Activated CD8-positive, alpha-beta memory T cell treated with anti-CD3 and anti-CD28 coated beads, Interleukin-2, amount 50 U/mL, for 1 hour (primary cell): Measurements from ENCODE around the gene AP1B1.

Experiments used
- DNase-seq: peaks from one replicate; pipeline ENCODE4 v3.0.0-alpha.2; 2020; ENCODE audit errors: extremely low read depth

The AP1B1 gene

DNA sequence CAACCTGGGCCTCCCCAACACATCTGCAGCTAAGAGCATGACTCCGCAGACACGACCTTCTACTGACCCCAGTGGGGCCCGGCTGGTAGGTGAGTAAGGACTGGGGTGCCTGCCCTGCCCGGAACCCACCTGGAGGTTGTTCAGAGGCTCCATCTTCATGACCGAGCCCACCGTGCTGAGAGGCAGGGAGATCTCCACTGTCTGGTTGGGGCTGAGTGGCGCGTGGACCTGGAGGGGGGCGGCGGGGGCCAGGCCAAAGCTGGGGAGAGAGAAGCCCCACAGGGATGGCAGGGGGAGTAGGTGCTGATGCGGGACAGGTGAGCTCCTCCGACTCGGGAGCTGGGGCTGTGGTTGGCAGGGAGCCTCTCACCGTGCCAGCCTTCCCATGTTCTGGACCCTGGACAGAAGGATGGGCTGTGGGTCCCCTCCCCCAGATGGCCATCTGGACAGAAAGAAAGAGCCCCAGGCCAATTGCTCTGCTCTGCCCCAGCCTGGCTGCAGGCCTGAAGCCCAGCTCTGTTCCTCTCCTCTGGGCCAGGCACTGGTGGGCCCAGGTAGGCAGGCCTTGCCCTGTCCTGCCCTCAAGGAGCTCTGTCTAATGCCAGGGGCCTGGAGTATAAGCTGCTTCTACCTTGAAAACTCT lies 56.6 kb downstream of the AP1B1 start:
- no peak for DNase-seq

DNA sequence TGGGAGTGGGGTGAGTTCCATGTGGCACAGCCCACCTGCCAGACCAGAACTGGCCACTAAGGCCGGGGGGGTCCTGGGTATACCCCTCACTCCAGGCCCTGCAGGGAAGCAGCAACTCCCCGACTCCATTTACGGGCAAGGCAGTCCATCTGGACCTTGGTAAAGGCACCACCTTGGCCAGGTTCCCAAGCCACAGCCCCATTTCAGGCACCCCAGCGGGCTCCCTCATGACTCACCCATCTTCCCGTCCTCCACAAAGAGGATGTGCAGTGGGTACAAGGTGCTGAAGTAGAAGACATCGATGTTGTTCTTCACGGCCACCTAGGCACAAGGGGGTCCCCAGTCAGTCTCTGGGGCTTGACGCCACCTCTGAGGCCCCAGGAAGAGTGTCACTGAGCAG lies 57.2 kb downstream of the AP1B1 start:
- DNase-seq: no peak

DNA sequence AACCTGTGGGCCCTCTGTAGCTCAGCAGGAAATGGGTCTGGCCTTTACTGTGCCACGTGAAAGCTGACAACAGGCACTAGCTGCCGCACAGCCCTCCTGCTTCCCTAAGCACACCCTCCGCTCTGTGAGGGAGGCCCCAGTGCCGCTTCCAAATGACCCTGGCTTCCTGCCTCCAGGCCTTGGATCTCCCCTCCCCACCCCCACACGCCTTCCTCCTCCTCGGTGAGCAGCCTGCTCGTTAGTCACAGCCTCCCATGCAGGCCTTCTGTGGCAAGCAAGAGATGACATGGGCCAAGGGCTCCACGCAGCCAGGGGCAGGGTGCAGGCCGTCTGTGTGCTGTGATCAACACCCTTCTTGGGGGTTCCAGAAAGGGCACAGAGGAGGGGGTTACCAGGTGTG lies 57.6 kb downstream of the AP1B1 start:
- DNase-seq: no peak

DNA sequence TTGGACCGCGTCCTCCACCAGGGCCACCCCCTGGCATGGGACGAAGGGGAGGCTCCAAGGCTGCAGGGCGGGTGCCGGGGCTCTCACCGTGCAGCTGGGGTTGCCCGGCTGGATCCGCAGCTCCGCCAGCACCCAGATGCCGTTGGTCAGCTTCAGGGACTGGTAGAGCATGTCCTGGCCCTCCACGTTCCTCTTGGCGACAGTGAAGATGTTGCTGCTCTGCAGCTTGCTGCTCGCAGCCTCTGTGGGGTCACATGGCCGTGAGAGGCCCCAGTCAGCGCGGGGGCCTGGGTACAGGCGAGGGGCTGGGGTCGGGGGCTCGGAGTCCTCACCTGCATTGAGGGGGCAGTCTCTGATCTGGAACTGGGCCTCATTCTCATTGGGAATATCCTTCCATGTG lies 58.1 kb downstream of the AP1B1 start:
- DNase-seq: no peak

DNA sequence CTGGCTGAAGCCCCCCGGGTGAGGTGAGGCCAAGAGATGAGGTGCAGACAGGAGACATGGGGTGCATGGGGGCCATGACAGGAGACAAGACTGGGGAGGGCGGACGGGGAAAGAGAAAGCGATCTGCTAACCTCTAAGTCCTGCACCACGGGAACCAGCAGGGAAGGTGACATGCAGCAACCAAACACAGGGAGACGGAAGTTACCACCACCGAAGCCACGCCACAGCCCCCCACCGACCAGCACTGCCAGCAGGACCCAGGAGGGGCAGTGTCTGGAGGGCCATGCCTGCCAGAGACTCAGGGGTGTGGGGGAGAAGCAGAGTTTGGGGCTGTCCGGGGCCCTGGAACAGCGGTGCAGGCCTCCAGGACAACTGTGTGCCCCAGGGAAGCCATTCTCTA lies 58.8 kb downstream of the AP1B1 start:
- DNase-seq: no peak

DNA sequence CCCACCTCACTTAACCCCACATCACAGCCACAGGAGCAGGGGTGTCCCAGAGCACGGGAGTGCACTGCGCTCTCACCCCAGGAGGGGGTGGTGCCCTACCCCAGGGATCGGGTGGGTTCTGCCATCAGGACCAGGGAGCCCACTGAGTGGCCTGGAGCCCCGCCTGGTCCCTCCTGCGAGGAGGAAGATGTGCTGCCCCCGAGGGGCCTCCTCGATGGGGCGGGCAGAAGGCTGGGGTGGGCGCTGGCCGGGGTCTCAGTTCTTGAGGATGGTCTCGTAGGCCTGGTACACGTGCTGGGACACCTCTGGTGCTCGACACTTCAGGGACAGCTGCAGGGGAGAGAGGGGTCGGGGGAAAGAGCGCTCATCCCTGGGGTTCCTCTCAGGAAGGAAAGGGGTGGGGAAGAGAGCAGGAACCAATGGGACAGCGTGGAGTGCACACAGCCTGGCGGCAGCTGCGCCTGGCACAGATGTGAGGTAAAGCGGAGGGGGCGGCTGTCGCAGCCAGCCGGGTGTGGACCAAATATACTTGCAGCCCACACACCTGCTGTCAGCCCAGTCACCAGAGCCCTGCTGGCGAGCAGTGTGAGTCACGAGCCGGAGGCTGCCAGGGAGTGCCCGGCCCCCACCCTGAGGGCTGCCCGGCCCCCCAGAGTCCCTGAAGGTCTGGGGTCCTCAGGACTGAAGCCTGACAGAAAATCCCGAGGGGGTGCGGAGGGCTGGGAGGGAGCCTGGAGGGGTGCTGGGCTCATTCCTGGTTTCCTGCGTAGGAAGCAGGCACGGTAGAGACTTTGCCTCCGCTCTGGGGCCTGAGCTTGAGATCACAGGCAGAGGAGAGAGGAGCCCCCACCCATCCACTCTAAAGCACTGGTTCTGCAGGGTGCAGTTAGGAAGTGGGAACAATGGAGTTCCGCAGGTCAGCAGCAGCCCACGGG lies 59.5 kb downstream of the AP1B1 start:
- DNase-seq: no peak

DNA sequence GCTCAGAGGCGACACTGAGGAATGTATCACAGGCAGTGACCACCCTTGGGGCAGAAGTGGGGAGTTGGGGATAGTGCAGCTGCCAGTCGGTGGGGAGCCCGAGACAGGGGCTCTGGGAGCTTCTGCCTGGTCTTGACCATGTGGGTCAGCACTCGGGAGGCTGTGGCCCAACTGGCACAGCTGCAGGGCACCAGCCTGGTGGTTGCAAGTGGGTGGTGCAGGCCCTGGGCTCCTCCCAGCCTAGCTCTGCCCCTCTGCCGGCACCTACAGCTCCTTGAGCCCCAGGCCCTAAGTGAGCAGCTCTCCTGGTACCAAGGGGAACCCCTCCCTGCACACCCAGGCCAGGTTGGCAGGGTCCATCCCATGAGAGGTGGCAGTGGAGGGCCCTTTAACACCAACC lies 60.3 kb downstream of the AP1B1 start:
- DNase-seq: no peak

DNA sequence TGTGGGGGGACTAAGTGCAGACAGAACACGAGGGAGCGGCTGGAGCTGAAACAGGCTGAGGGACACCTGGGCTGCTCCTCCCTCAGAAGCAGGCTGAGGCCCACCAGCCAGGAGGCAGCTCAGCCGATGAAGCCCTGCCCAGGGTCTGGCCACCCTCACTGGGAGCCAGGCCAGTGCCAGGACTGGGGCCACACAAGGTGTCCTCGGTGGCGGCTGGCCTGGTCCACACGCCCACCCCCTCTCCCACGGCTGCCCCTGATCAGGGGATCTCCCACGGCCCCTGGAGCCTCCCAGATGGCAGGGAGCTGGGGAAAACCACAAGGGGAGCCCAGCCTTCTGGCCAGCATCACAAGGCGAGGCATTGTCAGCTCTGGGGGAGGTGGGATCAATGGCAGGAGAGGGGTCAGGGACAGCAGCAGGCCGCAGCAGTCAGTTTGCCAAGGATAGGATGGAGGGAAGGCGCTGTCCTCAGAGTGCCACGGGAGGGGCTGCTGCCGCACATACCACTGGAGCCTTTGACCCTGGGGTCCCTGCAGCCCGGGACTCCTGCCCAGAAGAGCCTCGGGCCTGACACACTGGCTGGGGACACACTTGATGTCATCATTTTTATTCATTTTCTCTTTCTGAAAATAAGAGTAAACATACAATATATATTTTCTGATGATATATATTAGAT lies 61.1 kb downstream of the AP1B1 start:
- no peak for DNase-seq

DNA sequence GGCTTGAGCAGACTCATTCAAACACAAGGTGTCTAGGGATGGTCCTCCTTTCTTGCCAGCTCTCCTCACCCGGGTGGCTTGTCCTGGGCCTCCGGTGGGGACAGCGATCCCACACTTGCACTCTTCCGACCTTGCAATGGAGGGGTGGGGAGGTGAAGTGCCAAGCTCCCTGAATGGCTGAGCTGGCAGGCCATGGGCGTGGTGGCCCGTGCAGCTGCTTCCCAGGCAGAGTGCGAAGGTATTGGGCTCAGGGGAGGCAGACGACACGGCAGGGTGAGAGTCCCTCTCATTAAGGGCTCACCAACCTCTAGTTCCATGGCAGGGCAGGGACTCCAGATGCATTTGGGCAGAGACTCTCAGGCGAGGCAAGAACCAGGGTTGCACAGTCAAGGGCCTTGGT lies 61.9 kb downstream of the AP1B1 start:
- DNase-seq: no peak

DNA sequence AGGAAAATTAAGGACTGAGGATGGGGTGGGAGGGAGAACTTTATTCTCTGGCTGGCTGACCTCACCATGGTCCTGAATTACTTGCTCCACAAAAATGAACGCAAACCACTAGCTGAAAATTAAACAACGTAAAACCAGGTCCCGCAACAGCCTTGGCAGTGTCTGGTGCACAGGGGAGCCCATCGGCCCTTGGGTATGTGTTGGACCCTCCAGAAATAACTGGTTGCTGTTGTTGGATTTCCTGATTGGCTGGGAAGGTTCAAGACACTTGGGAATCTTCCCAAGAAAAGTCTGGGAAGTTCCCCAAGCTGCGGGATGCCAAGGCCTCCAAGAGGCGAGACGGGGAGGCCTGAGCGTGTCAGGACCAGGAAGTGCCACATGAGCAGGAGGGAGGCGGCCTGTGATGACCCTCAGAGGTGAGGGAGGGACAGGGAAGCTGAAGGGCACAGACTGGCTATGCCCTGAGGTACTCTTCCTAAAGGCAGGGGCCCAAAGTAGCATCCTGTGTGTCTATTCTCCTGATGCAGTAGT lies 62.5 kb downstream of the AP1B1 start:
- DNase-seq: no peak

DNA sequence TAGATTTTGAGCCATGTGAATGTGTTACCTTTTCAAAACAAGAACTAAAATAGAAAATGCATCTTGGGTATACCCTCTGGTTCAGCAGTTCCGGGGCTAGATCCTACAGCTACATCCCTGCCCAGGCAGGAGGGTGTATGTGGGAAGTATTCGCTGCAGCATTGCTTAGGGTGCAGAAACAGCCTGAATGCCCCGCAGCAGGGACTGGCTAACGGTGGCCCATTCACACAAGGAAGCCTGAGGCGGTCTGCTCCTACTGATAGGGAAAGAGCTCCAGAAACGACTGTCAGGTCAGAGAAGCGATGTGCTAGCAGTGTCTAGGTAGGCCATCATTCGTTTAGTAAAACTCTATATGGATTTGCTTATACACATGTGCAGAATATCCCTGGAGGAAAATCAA lies 63.0 kb downstream of the AP1B1 start:
- DNase-seq: no peak

DNA sequence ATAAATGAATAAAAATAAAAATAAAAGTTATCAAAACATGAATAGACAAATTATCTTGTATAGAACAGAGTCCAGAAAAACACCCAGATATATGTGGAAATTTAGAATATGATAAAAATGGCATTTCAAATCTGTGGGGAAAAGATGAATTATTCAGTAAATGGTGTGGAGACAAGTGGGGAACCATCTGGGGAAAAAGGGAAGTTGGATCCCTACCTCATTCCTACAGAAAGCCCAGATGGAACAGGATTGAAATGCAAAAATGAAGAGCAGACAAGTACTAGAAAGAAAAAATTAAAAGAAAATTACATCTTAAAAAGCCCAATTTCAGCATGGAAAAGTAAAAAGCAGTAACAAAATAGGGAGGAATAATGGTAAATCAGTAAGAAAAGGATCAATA lies 64.7 kb downstream of the AP1B1 start:
- no peak for DNase-seq

DNA sequence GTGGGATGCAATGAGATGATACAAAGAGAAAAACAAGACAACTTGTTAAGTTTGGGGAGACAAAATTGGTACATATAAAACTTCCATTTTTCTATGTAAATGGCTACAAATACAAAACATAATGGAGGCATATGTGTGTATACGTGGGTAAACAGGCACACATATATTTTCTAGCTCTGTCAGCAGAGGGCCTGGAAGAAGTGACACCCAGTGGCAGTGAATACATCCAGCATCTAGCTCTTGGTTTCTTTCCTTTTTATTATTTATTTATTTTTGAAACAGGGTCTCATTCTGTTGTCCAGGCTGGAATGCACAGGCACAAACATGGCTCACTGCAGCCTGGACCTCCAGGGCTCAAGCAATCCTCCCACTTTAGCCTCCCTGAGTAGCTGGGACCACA lies 67.8 kb downstream of the AP1B1 start:
- DNase-seq: no peak

DNA sequence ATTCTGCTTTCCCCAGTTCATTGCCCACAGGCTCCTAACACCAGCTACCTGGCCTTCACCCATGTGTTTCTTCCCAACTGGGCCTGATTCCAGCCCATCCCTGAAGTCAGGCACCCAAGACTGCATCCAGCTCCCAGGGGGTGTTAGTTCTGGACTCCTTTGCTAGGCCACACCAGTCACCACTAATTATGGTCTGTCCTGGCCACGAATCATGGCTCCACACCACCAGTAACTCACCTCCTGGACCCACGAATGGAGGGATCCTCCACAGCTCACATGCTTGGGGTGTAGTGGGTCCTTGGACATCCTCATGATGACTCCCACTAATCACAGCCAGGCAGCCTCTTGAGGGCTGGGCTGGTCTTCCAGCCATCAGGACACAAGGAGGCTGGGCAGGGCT lies 69.3 kb downstream of the AP1B1 start:
- no peak for DNase-seq

DNA sequence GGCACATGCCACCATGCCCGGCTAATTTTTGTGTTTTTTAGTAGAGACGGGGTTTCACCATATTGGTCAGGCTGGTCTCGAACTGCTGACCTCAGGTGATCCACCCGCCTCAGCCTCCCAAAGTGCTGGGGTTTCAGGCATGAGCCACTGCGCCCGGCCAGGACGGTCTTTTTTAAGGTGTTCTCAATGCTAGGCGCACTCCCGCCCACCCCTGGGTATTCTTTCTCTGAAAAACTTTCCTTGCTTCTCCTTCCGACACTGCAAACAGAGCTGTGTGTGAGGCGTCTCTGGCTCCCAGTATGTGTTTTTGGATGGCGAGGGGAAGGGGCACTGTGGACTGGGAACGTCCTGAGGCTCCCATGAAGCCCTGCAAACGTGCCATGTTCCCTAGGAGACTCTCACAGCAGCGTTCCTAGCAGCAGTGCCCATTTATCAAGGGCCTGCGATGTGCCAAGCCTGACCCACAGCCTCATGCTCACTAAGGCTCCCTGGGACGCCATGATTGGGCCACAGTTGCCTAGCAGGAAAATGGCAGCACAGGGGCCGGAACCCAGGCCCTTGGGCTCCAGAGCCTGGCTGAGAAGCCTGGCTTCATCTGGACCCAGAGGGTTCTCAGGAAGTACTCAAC lies 70.4 kb downstream of the AP1B1 start:
- DNase-seq: no peak

DNA sequence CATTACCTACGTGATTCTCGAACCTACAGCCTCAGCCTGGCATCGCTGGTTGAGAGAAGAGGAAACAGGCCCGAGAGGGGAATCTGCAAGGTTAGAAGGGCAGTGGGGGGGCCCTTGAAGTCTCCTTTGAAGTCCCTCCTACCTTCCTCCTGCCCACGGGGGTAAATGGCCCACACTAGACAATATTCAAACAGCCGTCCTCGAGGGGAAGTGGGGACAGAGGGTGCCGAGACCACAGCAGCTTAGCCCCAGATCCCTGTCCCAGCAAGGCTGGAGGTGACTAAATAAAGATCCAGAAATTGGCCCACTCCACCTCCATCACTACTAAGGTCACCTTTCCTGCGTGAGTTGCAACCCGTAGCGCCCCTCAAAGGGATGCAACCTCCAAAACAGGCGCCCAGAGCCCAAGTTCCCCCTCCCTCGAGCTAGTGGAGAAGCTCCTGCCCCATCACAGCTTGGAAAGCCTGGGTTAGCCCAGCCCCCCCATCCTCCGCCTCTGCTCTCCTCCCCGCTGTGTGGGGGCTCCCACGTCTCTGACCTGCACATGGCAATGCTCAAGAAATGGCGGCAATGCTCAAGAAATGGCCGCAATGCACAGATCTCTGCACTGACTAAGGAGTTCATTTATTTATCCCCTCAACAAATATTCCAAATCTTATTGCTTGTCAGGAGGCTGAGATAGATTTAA lies 72.1 kb downstream of the AP1B1 start:
- DNase-seq: no peak

DNA sequence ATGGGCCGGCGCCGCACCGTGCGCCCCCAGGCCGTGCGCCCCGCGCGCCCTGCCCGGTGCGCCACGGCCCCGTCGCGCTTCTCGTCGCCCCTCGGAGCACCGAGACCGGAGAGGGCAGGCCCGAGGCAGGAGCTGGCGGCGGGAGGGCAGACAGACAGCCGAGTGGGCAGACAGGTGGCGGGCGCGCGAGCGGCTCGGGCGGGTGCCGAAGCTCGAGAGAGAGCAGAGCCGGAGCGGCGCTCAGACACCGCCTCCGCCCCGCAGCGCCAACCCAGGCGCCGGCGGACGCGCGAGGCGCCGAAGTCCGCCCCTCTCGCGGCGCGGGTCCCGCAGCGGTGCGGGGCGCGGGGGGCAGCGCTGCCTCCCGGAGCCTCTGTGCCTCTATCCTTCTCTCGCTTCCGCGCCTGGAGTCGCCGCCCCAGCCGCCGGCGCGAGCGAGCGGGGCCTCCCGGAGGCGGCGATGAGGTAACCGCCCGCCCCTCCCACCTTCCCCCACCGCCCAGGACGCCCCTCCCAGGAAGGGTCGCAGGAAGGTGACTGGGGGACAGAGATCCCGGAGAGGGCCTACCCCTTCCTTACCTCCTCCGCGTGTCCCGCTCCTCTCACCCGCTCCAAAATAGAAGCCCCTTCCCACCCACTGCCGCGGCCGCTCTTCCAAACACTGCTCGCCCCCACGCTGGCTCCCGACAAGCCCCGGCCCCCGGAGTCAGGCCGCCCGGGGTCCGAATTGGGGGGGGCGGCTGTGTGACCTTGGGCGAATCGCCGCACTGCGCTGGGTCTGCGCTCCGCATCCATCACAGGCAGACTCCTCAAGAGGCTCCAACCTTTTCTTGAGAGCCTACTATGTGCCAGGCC lies 72.9 kb downstream of the AP1B1 start, which contains the start of gene RASL10A:
RASL10A (minus strand) TSS at position 412 of the 855 bp plus-strand sequence. CDS start 451 bp downstream, outside the sequence.
- DNase-seq: no peak

DNA sequence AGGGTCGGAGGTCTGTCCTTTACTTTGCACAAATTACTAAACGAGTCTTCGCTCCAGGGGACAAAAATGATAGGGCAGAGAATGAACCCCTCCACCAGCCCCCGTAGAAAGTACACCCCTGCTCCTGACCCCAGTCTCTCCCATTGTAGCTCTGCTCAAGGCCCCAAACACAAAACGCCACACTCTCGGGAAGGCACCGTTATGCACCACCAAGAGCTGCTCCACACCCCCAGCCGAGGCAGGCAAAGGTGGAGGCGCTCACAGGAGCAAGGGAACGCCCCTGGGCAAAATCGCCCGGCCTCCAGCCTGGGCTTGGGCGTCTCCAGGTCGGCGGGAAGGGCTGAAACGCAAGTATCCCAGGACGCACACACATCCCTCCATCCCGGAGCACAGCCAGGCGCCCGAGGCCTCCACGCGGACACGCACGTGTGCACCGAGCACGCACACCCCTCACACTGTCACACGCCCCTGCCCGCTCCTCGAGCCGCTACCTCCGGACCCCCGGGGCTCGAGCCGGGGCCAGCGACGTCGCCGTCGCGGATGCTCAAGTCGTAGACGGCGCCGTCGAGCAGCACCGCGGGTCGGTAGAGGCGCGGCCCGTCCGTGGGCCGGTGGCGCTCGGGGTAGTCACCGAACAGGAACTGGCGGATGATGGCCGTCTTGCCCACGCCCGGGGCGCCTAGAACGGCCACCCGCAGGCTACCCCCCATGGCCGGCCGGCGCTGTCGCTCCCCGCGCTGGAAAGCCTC lies 73.7 kb downstream of the AP1B1 start:
- no peak for DNase-seq

DNA sequence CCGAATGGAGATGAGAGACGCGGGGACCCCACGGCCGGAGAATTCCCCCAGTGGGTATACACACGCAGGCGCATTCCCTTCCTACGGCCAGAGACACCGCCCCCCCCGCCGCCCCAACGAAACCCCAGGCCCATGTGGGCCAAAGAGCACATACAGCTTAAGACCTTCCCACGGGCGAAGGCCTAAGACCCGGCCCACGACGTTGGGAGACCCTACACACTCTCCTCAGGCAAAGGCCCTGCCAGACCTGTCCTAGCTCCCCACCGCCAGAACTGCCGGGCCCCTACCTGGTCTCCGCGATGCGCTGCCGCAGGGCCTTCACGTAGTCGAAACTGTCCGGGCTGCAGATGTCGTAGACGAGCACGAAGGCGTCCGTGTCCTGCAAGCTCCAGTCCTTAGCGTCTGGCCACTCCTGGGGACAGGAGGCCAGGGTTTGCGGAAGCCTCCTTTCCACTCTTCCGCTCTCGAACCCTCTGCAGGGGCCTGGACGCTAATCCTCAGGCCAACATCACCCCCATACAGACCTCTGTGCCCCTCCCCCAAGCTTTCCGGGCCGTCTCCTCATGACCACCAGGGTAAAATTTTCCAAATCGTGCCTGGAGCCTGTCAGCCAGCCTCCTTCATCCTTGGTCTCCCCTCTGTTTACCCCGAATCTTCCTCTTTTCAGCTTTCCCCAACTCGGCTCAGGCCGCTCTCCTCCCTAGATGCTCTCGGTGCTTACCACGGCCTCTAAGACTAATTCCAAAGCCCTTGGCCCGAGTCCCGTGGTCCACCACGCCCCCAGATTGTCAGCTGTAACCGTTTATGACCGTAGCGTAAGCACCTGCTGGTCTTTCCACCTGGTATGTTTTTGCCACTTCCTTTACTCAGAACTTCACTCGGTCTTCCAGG lies 74.5 kb downstream of the AP1B1 start:
- no peak for DNase-seq
